Measurements from ENCODE around the gene BRINP1. TPM values are rescaled to one million over a fixed set of nuclear protein-coding genes. Genes with fewer than 3 reads are reported as not detected.

The BRINP1 gene, protein sequence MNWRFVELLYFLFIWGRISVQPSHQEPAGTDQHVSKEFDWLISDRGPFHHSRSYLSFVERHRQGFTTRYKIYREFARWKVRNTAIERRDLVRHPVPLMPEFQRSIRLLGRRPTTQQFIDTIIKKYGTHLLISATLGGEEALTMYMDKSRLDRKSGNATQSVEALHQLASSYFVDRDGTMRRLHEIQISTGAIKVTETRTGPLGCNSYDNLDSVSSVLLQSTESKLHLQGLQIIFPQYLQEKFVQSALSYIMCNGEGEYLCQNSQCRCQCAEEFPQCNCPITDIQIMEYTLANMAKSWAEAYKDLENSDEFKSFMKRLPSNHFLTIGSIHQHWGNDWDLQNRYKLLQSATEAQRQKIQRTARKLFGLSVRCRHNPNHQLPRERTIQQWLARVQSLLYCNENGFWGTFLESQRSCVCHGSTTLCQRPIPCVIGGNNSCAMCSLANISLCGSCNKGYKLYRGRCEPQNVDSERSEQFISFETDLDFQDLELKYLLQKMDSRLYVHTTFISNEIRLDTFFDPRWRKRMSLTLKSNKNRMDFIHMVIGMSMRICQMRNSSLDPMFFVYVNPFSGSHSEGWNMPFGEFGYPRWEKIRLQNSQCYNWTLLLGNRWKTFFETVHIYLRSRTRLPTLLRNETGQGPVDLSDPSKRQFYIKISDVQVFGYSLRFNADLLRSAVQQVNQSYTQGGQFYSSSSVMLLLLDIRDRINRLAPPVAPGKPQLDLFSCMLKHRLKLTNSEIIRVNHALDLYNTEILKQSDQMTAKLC
- total RNA-seq, result not detected in 2 replicates

DNA sequence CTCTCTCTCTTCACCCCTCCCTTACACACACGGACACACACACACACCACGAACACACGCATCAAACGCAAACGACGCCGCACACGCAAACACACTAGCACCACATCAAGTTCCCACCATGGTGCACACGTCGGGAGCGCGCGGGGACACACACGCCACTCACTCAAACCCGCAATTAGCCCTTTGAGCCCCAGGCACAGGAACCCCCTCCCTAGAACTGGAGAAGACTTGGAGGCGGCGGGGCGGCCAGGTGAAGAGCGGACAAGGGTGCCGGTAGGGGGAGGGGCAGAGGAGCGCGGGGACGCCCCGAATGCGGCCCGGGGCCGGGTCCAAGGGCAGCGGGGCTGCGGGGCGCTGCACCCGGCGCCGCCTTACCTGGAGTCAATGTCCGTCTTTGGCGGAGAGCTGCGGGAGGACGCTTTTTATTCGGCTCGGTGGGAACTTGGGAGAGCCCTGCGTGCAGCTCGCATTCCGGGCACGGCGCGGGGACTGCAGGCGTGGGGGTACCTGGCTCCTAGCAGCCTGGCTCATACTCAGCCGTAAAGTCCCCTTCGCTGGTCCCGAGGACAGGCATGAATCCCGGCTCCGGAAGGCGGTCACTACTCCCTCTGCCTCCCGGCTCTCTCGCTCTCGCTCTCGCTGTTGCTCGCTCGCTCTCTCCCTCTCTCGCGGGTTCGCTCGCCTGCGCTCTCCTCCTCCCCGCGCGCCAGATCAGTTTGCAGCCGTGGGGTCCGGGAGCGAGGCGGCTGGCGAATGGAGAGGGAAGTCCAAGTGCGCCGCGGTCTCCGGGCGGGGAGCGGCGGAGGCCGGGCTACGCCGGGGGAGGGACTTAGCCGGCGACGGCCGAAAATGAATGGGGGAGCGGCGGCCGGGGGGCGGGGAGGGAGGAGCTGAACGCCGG lies at the start of gene BRINP1:
TSS of gene BRINP1 (minus strand) at position 755 of the 901 bp plus-strand sequence. CDS start 56,080 bp downstream, outside the sequence.
- intact Hi-C loops (cut with micrococcal nuclease), result loop anchor here (5.0 to 10.0 kb wide), 2 partner anchors 1584 to 1727 kb away; no protein-coding TSS in a partner anchor

DNA sequence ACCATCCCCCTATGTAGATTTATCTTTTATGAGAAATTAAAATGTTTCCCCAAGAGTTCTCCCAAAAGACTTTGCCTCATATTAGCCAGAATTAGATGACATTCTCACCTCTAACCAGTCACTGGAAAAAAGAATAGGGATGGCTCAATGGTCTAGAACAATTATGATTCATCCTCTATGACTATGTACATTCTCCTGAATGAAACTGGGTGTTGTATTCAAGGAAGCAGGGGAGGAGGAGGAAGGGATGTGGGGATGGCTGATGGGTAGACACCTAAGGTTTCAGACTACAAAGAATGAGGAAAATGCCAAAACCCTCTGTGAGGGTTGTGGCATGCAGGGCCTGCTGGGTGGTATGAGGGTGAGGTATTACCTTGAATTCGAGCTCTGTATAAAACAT lies 49.5 kb upstream of the BRINP1 start:
- intact Hi-C loops (cut with micrococcal nuclease), result no loop called here

DNA sequence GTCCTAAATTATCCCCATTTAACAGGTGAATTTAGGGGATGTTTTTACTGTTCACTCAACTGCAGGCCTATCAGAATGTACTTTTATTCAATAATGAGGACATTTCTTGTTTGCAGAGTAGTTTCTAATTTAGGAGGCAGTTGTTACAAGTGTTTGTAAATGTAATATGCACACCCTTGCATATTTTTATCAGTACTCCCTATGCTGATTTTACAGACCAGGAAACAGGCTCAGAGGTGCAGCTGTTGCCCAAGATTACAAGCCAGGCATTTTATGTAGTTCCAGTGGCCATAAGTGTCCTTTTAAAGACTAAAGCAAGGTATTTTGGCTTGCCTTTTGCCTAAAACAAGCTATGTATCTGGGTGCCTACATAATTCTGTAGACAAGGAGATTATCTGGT lies 47.6 kb upstream of the BRINP1 start:
- intact Hi-C loops (cut with micrococcal nuclease), result no loop called here

DNA sequence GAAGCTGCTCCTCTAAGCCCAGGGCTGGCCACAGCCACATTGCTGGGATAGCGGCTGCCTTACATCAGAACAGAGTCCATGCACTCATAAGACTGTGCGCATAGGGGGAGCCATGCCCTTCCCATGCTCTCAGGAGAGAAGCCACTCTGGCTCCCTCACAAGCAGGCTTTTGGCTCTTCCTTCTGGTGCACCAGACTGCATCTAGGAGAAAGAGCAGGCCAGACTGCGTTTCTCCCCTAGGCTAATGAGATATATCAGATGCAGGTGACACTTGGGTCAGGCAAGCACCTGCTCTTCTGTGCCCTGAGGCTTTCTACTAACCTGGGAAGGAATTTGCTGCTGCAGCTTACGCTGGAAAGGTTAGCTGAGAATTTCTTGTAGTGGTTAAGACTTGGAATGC lies 43.2 kb upstream of the BRINP1 start:
- intact Hi-C loops (cut with micrococcal nuclease), result no loop called here

DNA sequence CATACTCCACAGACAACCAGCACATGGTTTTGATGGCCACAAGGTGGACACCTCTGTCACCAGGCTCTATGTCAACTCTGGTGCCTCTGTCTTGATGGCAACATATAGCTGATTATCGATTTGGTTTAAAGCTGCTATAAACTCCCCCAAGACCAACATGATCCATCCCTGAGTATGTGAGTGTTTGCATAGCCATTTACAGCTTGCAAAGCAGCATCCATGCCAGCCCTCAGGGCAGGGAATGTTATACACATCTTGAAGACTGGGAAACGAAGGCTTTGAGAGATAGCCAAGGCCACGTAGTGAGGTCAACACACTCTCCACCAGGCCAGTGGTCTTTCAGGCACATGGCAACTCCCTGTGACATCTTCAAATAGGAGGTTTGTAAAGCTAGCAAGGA lies 40.3 kb upstream of the BRINP1 start:
- intact Hi-C loops (cut with micrococcal nuclease), result no loop called here

DNA sequence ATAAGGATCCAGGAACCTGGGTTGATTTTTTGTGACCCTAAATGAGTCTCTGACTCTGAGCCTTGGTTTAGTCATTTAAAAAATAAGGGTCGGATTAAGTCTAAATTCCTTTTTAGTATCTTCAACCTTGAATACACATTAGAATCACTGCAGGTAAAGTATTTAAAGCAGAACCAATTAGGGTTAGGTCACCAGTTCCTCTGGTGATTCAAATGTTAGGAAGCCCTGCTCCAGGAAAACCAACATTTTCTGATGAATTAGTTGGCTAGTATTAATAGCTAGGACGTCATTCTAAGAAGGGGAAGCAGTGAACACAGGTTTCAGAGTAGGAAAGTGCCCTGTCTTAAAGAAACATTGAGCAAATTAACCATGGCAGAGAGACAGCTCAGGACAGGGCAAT lies 31.4 kb upstream of the BRINP1 start:
- intact Hi-C loops (cut with micrococcal nuclease), result no loop called here

DNA sequence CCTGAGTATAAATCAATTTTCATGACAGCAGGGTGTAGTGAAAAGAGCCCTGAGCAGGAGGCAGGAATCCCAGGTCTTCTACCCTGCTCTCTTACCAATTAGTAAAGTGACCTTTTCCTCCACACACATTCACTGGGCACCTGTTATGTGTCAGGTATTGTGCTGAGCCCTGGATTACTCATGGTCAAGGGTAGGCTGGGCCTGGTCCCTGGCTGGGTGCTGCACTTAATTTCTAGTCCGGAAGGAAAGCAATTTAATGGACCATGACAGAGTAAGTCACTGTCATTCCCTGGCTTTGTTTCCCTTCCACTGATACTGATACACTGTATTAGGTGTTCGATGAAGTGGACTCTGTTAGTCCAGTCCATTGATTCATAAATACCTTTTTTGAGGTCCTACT lies 29.1 kb upstream of the BRINP1 start:
- intact Hi-C loops (cut with micrococcal nuclease), result no loop called here

DNA sequence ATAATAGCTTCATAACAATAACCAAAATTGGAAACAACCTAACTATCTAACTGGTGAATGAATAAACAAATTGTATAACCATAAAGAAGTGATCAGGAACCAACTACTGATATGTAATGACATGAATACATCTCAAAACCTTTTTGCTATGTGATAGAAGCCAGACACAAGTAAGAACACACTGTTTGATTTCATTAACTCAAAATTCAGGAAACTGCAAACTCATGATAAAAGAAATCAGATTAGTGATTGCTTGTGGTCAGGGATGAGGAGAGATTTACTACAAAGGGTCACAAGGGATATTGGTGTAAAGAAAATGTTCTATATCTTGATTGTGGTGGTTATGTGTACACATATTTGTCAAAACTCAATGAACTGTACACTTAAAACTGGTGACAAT lies 22.6 kb upstream of the BRINP1 start:
- intact Hi-C loops (cut with micrococcal nuclease), result no loop called here

DNA sequence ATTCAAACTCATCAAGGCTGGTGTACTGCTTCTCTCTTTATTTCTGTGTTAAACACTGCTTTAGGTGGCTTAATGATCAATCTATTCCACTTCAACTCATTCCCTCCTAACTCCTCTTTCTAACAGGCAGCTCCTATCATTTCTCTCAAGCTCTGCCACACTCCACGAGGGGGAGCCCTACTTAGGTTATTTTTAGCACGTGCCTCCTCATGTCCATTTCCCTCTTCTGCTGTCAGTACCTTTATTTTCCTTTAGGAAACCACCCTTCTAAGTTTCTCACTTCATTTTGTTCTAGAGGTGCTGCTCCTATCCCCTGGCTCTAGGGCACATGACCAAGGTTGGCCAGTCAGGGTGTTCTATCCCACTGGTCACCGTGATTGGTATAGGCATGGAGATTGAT lies 6.7 kb upstream of the BRINP1 start:
- intact Hi-C loops (cut with micrococcal nuclease), result no loop called here

DNA sequence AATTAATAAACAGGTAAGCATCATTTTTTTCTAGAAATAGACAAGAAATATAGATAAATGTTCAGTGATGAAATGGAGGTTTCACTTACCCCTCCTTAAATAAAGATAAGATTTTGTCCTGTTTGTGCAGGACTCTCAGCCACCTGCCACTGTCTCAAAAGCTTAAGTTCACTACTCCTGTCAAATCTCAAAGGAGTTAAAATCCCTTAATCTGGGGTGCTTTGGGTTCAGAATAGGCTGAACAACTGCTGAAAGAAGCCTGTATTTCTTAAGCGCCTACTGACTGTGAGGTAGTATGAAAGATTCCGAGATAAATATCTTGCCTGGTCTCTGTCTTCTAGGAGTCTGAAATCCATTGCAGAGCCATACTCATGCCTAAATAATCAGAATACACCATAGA lies 3.7 kb upstream of the BRINP1 start:
- intact Hi-C loops (cut with micrococcal nuclease), result no loop called here

DNA sequence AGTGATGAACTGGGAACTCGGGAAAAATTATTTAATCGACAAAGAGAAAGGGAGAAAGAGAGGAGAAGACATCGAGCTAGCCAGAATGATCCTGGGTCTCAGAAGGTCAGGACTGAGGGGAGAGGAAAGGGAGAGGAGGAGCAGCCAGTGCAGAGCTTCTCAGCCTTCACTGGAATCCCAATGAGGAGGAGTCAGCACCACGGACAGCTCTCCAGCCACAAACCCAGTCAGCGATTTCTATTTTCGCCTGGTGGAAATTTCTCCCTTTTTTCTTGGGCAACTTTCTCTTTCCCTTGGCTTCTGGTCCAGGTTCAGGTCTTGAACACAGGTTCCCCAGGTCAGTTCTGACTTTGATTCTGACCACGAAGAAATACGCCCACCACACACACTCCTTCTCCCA lies 1.6 kb upstream of the BRINP1 start:
- intact Hi-C loops (cut with micrococcal nuclease), result no loop called here

DNA sequence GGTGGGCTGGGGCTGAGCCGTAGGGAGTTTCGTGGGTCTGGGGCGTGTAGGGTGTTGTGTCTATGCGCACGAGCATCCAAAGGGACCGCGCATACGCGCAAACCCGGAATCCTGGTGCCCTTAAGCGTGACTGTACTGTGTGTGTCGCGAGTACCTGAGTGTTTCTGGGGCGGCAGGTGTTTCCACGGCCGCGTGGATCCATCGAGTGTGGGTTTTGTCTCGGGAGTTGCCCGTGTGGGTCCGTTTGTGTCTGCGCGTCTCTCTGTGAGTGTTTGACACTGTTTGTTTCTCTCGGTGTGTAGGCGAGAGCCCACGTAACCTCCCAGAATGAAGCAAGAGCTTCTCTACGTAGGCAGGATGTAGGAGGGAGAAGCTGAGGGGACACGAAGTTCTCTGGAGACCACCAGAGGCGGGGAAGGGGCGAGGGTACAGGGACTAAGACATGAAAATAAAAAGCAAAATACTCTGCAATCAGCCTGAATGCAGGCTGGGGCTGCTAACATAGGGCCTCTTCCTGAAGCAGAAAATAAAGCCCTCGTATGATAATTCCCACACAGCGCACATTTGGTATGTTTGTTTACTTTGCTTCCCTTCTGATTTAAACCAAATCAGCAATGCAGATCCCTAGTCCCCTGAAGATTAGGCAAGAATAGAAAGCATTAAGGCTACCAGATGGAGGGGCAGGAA lies 588 bp upstream of the BRINP1 start:
- intact Hi-C loops (cut with micrococcal nuclease), result loop anchor here (5.0 to 10.0 kb wide), 2 partner anchors 1585 to 1728 kb away; no protein-coding TSS in a partner anchor

DNA sequence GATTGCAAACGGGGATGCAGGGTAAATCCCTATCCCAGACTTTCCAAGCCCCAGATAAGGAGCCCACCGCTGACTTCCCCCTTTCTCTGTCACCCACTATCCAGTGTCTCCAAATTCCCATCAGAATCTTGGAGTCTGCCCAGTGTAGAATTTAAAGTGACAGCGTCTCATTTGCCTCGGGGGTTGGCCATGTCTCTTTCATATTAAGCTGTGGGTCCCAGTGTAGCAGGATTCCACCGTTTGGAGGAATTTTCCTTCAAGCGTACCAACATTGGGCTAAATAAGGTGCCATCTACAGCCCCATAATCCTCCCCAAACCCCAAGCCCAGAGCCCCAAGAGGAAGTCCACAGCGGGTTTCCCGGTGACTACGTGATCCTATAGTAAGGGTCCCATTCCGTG lies 1.1 kb downstream of the BRINP1 start:
- intact Hi-C loops (cut with micrococcal nuclease), result loop anchor here (5.0 to 10.0 kb wide), 2 partner anchors 1583 to 1726 kb away; no protein-coding TSS in a partner anchor

DNA sequence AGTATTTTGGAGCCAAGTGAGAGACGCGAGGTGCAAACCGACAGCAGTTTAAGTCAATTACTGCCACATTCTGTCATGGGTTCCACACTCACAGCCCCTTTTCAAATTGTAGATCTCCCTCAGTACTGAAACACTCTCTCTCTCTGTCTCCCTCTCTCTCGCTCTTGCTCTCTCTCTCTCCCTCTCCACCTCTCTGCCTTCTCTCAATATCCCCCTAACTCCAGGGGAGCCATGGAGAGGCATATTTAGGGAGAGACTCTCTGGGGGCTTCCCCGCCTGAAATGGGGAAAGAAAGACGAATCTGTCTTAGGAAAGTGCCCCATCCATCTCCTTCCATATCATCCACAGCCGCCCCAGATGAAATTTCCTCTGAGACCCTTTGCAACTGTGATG lies 1.6 kb downstream of the BRINP1 start:
- intact Hi-C loops (cut with micrococcal nuclease), result loop anchor here (5.0 to 10.0 kb wide), 2 partner anchors 1583 to 1725 kb away; no protein-coding TSS in a partner anchor

DNA sequence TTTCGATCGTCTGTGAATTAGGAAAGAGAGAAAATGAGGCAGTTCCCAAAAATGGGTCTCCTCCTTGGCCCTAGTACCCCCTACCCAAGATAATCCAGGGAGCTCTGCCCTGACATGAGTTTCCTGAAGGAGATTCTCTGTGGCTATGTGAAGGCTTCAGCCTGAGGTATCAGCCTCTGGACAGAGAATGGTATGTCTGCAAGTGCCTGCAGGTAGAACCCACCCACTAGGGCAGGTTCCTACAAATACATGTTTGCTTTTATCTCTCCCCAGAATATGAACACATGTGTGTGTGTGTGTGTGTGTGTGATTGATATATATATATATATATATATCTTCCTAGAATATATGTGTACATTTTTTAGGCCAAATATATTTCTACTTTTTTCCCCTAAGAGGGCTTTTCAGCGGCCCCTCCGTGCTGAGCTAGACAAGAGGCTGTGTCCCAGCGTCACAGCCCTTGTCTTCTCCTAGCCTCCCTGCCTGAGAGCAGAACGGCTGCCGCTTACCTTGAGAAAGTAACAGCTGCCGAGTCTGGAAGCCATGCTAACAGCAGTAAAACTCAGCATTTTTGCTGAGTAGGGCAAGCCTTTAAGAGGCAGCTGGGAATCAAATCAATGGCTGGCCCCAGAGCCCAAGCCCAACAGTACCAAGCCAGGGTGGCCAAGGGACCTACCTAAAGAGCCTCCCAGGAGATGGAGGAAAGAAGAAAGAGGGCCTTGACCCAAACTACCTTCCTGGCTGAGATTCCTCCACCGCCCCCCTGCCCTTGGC lies 2.1 kb downstream of the BRINP1 start:
- intact Hi-C loops (cut with micrococcal nuclease), result loop anchor here (5.0 to 10.0 kb wide), 2 partner anchors 1582 to 1725 kb away; no protein-coding TSS in a partner anchor

DNA sequence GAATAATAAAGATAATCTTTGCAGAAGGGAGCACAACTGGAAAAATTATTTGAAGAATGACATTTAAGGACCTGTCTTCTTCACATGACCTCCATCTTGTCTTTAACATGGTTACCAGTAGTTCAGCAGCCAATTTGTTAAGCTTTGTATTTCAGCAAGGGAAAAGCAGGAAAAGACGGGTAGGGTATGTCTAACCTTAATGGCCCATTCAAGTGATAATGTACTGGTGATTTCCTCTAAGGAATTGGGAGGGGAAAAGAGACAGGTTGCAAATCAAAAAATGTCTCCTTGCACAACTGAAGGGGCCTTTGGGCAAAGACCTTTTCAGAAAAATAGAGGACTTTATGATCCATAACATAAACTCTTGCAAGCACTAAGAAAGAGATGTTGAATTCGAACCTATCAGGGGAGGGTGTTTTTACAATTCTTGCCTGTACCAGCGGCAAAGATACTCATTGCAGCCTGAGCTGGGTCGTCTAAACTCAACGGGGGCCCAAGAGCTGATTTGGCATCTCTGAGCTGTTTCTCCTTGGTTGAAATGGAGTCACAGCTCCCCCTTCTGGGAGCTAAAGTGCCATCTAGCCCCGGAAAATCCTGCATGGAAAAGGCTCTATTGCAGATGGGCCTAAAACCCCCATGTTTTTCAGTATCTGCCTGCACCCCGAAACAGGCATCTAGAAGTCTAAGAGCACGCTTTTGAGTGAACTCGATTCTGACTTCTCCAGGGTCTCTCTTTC lies 3.8 kb downstream of the BRINP1 start:
- intact Hi-C loops (cut with micrococcal nuclease), result loop anchor here (5.0 to 10.0 kb wide), 2 partner anchors 1581 to 1723 kb away; no protein-coding TSS in a partner anchor

DNA sequence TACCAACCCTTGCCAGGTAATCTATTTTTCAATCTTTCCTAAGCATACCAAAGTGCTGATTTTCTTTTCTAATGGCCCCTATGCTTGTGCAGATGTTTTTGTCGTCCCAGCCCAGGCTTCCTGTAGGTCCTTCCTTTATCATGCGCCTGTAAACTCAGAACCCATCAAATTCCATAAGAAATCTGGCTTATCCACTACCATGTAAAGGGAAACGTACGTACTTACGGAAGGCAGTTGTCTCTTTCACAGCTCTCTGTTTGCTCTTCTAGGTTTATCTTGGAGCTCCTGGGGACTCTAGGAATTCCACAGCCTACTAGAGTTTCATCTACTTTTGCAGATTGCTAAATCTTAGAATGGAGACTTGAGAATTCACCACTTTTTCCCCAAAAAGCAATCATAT lies 9.0 kb downstream of the BRINP1 start:
- intact Hi-C loops (cut with micrococcal nuclease), result loop anchor here (10.0 kb wide), 1 partner anchor 1575 kb away; no protein-coding TSS in a partner anchor

DNA sequence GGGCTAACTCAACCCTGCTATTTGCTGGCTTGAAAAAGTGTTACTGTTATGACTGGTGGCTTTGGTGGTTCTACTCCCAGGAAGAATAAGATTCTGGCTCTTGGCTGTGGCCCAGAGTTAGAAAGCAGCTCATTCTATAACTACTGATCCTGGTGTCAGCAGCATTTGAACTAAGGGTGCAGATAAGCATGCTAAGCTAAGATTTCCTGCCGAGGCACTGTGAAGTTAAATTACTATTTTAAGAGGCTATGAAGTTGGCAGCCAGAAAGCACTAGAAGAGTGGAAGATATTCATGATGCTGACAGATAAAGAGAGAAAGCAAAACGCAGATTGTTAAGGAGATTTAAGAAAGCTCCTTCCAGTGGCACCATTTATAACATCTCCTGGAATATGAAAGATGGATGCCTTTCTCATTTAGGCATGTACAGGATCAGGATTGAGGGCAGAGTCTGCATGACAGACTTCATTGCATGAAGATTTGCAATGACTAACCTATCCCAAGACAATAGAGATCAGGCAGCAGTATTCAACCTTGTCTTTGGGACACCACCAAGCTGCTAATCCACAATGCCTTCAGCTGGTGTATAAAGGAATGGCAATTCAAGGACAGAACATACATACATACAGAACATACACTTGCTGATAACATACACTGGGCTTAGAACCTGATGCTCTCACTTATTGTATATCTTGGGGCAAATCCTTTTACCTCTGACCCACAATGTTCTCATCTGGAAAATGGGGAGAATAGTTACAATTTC lies 11.7 kb downstream of the BRINP1 start:
- intact Hi-C loops (cut with micrococcal nuclease), result no loop called here
